Head of caudate nucleus (tissue), 42 donors: ENCODE measurements around the gene SORCS1.

ENCODE experiments used
- DNase-seq, 42 donors: peaks; one replicate each; pipeline versions ENCODE4 v3.0.0 to v3.0.0-alpha.2; 2020 to 2021; ENCODE audit warnings: mixed read lengths in 7 of 42
- intact Hi-C: fragments of 100-400 bp; cut with DNase I; formaldehyde crosslinking; loops from one replicate; pipeline ENCODE4 v1.15.0; 2022

Gene SORCS1

DNA sequence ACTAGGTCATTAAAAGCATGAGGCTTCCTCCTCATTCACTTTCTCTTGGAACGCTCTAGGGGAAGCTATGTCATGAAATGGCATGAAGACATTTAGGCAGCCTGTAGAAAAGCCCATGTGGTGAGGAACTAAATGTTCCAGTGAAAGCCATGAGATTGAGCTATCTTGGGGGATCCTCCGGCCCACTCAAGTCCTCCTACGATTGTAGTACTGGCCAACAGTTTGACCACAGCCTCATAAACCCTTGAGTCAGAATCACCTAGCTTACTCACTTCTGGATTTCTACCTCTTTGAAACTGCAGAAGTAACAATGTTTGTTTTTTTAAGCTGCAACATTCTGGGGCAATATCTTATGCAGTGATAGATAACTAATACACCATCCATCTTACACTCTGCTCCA lies 605.1 kb downstream of the SORCS1 start:
- intact Hi-C loops: no loop called here
- DNase-seq: no peak

DNA sequence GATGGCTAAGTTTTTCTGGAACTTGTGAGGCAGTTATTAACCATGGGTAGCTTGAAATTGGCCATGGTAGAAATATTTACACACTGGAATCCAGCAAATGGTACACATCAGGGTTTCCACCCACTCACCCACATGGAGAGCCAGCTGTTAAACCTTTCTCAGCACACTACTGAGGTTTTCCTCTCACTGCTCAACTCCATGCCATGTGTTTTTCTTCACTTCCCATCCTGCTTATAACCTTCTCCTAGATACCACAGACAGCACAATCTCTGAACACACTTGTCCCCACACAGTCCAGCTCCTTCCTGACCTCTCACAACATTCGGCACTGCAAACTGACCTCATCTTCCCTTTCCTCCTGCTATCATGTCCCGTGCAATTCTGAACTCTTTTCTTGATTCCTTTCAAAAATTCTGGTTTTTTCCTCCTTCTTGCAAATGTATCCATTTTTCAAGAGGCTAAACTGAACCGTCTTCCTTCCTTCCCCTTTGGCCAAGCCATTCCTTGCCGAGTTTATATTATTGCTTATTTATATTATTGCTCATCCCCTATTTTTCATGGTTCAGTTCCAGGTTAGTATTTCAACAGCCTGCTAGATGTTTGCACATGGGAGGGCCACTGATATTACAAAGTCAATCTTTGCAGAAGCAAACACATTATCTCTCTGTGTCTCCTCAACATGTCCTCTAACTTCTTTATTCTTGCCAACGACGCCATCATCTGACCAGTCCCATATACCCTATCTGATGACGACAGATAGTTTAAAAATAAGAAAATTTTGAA lies 606.4 kb downstream of the SORCS1 start:
- DNase-seq: no peak
- intact Hi-C loops: no loop called here

DNA sequence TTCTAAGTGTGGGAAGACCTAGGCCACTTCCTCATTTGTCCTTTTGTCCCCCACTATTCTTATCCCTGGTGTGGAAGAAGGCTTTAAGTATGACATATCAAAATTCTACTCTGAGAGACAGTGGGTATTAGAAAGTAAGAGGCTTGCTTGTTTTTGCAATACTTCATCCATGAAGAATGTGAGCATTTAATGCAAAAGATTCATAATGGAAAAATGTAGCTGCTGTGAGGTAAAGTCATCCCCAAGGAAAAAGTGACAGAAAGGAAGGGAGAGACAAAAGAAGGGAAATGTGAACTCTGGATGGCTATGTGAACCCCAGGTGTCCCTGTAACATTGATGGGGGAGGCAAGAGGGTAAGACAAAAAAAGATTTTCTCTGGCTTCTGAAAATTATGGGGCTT lies 607.5 kb downstream of the SORCS1 start:
- DNase-seq: no peak
- intact Hi-C loops: no loop called here

DNA sequence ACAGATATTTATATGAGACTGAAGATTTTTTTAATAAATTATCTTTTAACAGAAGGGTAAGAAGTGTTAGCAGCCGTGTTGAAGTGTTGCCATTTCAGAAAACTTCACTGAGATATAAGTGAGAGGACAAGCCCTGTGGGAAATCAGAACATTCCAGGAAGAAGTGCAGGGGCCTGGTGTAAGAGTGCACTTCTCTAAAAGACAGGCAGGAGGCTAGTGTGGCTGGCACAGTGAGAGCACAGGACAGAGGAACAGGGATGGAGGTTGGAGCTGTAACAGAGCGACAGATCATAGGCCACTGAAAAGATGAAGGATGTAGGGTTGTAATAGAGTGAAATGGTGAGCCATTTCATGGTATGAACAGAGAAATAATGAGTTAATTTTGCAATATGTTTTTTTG lies 608.9 kb downstream of the SORCS1 start:
- DNase-seq: no peak
- intact Hi-C loops: no loop called here

DNA sequence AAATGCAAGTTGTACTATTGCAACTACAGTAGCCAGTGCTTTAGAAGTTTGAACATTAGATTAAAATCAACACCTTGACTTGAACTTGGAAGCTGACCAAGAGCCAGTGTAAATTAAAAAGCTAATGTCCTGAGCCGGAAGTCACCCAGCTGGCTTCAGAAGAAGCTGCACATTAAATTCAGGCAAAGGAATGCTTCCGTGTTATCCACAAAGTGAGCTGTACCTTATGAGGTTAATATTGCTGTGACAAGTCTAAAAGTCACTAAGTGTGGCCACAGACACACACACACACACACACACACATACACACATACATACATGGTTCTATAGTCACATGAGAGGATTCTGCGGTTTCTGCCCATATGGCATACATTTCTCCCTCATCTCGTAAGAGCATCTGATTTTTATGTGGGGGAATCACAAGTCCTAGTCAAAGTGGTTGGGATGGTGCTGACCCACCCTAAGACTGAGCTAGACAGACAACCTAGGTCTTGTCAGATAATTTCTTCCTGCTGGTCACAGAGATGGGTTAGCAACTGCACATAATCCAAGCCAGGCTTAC lies 612.9 kb downstream of the SORCS1 start:
- intact Hi-C loops: no loop called here
- no peak for DNase-seq

DNA sequence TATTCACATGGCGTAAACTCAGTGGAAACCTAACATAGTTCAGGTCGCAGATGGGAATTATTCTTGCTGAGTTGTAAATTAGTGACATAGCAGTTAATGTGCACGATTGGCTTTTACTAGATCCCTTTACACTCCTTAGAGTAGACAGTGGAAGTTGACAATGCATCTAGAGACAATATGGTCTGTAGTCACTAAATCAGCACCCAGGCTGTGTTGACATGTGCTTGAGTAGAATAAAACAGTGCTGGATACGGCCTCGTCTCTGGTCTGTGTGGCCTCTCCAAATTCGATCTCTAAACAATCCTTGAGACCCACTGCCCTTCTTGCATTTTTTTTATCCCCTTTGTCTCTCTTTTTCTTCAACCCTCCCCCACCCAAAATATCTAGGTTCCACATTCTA lies 615.7 kb downstream of the SORCS1 start:
- DNase-seq: no peak
- intact Hi-C loops: no loop called here

DNA sequence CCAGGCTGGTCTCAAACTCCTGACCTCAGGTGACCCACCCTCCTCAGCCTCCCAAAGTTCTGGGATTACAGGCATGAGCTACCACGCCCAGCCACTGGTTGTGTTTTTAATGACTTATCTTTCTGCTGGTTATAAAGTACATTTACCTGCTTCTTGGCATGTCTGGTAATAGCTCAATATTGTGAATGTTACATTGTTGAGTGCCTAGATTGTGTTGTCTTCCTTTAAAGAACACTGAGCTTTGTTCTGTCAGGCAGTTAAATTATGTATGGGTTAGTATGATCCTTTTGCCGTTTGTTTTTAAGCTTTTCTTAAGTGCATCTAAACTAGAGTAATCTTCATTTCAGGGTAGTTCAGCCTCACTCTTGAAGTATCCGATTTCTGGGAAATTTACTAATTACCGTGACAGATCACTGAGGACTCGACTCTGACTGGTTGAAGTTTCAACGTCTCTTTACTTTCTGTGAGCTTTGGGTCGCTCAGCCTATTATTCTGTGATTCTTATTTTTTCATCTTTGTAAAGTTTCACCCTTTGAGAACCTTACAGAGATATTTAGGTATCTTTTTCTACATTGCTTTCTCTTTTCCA lies 617.4 kb downstream of the SORCS1 start:
- no peak for DNase-seq
- intact Hi-C loops: no loop called here

DNA sequence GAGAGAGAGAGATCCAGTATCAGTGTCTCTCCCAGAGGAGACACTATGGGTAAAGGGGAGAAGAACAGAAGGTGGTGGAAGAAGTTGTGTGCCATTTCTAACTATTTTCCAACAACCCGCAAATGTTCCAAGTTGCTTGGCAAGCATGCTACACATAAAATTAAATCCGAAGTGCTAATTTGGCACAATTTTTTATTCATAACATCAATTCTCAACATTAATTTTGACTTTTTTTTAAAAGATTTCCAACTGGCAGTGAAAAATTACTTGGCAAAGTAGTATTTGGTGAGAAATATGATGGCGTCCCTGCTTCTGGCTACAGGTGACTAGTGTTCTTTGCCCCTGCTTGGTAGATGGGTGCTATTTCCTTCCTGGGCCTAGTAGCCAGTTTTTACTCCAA lies 622.0 kb downstream of the SORCS1 start:
- no peak for DNase-seq

DNA sequence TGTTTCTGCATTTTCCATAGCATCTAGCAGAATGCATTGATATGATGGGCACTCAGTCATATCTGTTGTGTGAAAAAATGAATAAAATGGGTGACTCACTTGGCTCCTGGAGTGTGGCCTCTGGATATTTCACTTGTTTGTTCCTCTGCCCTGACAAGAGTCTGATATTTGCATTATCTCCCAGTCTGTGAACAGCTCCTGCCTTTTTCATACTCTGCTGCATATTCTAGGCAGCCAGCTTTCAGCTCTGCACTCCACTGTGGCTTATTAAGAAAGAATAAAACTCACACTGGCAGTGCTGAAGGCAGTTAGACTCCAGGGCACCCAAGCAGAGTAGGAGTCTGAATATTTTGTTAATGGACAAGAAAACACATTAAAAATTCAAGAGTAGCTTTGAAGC lies 623.9 kb downstream of the SORCS1 start:
- intact Hi-C loops: no loop called here
- DNase-seq: no peak

More for the DNA sequence above, 622.0 kb downstream of the SORCS1 start:
- intact Hi-C loops: no loop called here

DNA sequence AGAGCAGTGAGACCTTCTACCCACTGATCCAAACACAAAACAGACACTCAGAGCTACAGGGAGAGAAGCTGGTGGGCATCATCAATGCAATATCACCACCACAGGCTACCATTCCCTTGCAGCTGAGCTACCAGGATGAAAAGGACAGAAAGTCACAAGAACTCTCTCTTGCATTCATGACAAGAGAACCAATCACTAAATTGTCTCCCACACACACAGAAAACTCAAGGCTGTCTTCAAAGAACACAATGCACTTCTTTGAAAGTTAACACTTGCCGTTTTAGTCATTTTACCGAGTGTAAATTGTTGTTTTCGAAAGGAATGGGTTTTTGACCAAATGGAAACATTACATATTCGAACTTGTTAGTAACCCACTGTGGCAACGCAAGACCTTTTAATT lies 626.6 kb downstream of the SORCS1 start:
- intact Hi-C loops: no loop called here
- DNase-seq: no peak

DNA sequence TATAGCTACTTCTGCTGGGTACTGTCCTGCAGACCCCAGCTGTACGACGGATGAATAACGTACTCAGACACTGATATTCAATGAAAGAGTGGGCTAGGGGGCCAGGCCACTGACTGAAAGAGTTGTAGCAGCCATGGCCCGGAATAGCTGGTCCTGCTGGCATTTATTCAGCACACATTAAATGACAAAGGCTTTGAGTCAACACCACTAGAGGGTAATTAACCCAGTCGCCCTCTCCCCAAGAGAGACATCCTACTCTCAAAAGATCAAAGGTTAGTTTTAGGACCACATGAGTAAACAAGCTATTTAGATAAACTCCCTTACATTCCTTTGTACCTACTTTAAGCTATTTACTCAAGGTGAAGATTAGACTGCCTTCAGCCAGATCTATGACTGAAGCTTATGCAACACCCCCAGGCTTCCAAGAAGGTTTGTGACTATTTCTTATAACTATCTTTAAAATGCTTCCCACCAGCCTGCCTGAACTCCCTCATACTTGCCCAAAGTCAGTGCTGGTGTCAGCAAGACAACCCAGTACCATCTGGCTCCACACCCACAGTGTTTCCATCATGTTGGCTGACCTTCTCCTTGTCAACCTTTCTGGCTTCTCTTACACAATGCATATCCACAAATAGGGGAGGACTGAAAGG lies 629.1 kb downstream of the SORCS1 start:
- intact Hi-C loops: no loop called here
- no peak for DNase-seq

DNA sequence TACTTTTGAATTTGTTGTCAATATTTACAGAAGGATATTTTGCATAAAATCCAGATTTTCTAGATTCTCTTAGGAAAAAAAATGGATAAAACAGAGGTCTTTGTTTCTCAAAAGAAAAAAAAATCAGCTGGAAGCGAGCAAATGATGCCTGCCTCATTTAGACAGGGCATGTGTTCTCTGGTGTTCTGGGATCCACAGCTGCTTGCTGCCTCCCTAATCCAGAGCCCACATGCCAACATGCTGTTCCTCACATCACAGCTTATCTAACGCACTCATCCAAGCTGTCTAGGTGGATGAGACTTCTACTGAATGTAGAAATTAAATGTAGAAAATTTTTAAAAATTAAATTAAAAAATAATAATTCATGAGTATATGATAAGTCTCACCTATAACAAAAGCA lies 630.1 kb downstream of the SORCS1 start:
- peak in 15 of 42 donors; percentile 9 to 50 (median 18) for DNase-seq
- intact Hi-C loops: no loop called here

DNA sequence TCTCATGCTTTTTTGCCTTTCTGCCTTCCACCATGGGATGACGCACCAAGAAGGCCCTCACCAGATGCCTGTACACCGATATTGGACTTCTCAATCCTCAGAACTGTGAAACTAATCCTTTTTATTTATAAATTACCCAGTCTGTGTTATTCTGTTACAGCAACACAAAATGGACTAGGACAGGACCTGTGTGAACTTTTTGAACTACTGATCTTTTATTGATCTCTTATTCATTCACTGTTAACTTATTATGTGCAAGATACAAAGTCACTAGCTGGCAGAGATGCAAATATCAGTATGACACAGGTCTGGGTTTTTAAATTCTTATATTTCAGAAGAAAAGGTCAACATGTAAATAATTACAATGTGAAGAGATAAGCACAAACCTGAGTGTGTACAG lies 635.8 kb downstream of the SORCS1 start:
- DNase-seq: no peak
- intact Hi-C loops: no loop called here

DNA sequence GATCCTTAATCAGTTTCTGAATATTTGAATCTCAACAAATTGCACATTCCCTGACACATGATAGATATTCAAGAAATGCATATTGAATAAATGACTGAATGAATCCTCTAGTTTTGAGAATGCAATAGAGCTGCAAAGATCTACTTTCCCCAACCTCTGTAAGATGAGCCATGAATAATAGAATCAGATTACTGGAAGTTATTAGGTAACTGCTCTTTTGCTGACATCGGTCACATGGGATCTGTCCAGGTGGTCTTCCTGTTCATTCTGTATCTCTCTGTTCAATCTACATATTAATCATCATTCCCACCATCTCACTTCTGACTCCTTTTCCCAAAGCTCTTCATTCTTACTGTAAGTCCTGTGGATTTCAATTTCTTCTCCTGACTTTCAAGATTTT lies 638.7 kb downstream of the SORCS1 start:
- no peak for DNase-seq
- intact Hi-C loops: no loop called here
